Pons (tissue), 1 donor: ENCODE data around the gene ITGB4.

ENCODE experiments used
- DNase-seq: peaks from one replicate; pipeline ENCODE4 v3.0.0-alpha.2; 2016; ENCODE audit warnings: low spot score

Gene ITGB4

DNA sequence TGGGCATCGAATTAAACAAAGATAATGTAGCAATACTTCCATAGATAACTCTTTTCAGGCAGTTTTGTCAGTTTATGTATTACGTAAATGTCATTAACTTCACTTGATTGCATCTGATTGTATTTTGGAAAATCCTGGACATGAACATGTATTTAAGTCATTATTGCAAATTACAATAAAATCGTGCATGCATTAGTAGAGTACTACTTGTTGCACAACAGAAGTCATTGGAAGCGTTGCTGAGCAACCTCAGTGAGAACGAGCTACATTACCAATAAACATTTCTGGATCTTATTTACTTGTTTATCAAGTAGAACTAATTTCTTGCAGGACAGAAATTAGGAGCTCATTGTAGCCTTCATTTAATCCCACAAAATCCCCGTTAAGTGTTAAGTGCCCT, 70.0 kb downstream of the ITGB4 start:
- DNase-seq, result no peak

DNA sequence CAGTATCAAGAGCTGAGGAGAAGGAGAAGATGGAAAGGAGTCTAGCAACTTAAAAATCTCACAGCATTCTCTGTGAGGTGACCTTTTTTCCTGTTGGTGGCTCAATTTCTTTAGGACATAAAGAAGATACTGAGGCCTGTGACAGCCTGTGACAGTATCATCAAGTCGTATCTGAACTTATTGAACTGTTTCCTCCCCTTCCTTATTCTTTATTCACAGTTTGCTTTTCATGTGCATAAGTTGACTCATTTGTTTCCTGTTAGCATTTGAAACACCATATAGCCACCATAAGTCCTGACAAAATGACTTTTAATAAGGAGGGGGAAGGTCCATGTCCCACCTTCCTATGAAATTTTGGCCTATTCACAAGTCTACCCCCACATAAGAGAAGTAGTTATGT, 72.2 kb downstream of the ITGB4 start:
- no peak for DNase-seq

DNA sequence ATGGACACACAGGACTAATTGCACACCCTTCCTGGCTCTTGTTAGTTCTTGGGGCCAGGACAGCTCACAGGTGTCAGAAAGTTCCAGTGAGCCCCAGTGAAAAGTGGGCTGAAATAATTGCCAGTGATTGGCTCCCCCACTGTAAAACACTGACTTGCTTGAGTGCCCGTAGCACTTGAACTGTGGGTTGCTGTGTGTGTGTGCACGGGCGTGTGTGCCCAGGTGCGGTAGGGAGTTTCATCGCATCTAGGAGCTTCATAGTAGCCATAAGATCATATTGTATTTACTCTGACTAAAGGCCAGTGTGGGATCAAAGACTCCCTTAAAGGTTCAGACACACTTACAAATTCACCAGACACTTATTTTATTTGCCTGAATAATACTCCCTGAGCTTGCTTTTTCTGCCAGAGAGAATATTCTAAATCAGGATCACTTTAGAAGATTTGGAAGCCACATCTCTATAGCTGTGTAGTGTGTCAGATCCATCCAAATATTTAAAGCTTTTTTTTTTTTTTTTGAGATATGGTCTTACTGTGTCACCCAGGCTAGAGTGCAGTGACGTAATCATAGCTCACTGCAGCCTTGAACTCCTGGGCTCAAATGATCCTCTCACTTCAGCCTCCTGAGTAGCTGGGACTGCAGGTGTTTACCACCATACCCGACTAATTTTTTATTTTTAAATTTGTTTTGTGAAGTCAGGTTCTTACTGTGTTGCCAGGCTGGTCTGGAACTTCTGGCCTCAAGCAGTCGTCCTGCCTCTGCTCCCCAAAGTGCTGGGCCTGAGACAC, 74.8 kb downstream of the ITGB4 start:
- DNase-seq, result no peak

DNA sequence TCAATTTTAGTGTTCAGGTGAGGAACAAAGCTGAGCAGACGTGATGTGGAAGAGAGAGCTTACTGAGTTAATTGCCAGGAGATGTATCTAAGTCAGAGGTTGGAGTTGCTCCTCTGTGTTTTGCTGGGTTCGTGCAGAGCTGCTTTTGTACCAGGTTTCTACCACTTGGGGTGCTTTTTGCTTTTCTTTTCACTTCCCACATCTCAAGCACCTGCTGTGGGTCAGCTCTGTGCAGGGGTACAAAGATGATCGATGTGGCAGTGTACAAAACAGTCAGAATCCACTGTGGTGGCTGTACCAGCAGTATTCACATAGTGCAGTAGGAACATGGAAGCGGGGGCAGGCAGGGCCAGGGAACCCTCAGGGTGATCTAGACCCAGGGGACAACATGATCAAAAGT, 78.1 kb downstream of the ITGB4 start:
- no peak for DNase-seq

DNA sequence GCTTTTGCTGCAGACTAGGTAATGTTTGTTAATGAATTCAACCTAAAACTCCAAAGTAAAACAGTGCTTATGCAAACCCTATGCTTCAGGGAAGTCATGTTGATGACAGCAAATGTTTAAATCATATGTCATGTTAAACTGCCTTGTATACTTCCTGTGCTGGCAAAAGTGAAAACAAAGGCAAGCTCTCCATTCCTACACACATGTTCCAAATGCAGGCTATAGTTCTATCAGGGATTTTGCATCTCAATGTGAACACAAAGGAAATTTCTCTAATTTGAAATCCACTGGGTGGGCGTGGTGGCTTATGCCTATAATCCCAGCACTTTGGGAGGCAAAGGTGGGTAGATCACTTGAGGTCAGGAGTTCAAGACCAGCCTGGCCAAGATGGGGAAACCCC, 82.6 kb downstream of the ITGB4 start:
- DNase-seq, result no peak

DNA sequence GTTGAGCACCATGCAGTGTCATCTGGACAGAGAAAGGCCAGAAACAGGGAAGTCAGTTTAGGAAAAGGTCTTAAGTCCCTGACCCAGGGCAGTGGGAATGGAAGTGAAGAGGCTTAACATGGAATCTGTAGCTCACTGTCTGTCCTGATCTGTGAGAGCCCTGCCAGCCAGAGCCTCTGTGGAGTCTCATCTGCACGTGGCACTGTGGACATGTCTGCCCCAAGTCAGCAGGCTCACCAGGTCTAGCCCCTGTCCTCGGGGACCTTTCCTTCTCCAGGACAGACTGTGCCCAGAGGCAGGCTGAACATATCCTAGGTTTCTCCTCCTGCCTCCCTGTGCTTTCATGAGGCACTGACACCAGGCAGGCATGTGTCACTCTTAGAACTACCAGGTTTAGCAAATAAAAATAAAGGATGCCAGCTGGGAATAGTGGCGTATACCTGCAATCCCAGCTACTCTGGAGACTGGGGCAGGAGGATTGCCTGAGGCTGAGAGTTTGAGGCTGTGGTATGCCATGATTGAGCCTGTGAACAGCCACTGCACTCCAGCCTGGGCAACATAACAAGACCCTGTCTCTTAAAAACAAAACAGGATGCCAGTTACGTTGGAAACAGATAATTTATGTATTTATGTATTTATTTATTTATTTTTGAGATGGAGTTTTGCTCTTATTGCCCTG, 85.7 kb downstream of the ITGB4 start:
- no peak for DNase-seq
